Endothelial cell of umbilical vein (primary cell): Measurements from ENCODE around the gene HNRNPA2B1. TPM values are rescaled to one million over a fixed set of nuclear protein-coding genes. Genes with fewer than 3 reads are reported as not detected.

ENCODE experiments used
- BruUV-seq: library from RNA; stranded (reverse); fragments of 400-500 nt; replicated peaks from 2 replicates; lab custom pipeline; 2021; lab: Mats Ljungman, UMichigan
- CTCF ChIA-PET: fragments of 300-600, 350-600 bp; sonication (Branson Sonifier 250); formaldehyde crosslinking; loops from one replicate; lab custom pipeline; 2021; ENCODE audit warnings: antibody characterized with exemption, inconsistent platforms; lab: Charles Lee
- POLR2A ChIA-PET: fragments of 300-600, 350-600 bp; sonication (Branson Sonifier 250); formaldehyde crosslinking; loops from one replicate; lab custom pipeline; 2021; ENCODE audit warnings: antibody characterized with exemption, inconsistent platforms; lab: Charles Lee
- DNase-seq: peaks from one replicate; pipeline ENCODE4 v3.0.0-alpha.2; 2011; ENCODE audit warnings: low read depth, low spot score
- FAIRE-seq: peaks from 2 replicates; lab custom pipeline; 2011; peaks lifted over from hg19 to GRCh38; lab: Jason Lieb, UNC
- H2AFZ ChIP-seq: 2 replicates; pipeline ENCODE4 v1.6.0; 2012; ENCODE audit warnings: low read depth, low read length, control low read depth, inconsistent platforms
- H3K27ac ChIP-seq: 2 replicates; pipeline ENCODE4 v1.5.1; 2011; ENCODE audit warnings: low read depth, mild to moderate bottlenecking, control low read depth, low read length, moderate library complexity; ENCODE audit not compliant: insufficient read depth
- H3K27me3 ChIP-seq, 2 experiments: 2 replicates each; pipeline versions ENCODE4 v1.6.0 to v1.6.1; 2011; ENCODE audit warnings: low read length in 2 of 2, mixed read lengths in 1 of 2; ENCODE audit not compliant: control insufficient read depth in 2 of 2, insufficient read depth in 2 of 2
- H3K36me3 ChIP-seq, 2 experiments: 2 replicates in 1 of 2; 3 replicates in 1 of 2; pipeline ENCODE4 v1.5.1; 2011; ENCODE audit warnings: low read length in 2 of 2, mild to moderate bottlenecking in 1 of 2, moderate library complexity in 1 of 2; ENCODE audit not compliant: control insufficient read depth in 2 of 2, insufficient read depth in 2 of 2; ENCODE audit errors: extremely low read depth in 1 of 2
- H3K4me1 ChIP-seq: 3 replicates; pipeline ENCODE4 v1.5.1; 2011; ENCODE audit warnings: mild to moderate bottlenecking, low read length; ENCODE audit not compliant: control insufficient read depth, insufficient read depth; ENCODE audit errors: extremely low read depth
- H3K4me2 ChIP-seq: 2 replicates; pipeline ENCODE4 v1.6.1; 2011; ENCODE audit warnings: low read length, control low read depth, mixed read lengths; ENCODE audit not compliant: insufficient read depth
- H3K4me3 ChIP-seq, 3 experiments: fragments of 200-600 bp in 1 of 3; sonication (generic), shearing (Covaris generic) in 1 of 3; replicated peaks in 1 of 3; 2 replicates each; pipeline ENCODE4 v1.5.1; 2011 to 2016; ENCODE audit warnings: control low read depth in 3 of 3, low read length in 3 of 3, mild to moderate bottlenecking in 2 of 3, inconsistent platforms in 1 of 3, low read depth in 1 of 3, moderate library complexity in 1 of 3; ENCODE audit not compliant: insufficient read depth in 1 of 3
- H3K79me2 ChIP-seq: 2 replicates; pipeline ENCODE4 v1.6.0; 2012; ENCODE audit warnings: low read length, inconsistent platforms; ENCODE audit not compliant: control insufficient read depth, insufficient read depth
- H3K9ac ChIP-seq: replicated peaks from 2 replicates; pipeline ENCODE3; 2011; ENCODE audit warnings: low read length, control low read depth; ENCODE audit not compliant: insufficient read depth; ENCODE audit errors: extremely low read depth
- H3K9me1 ChIP-seq: replicated peaks from 3 replicates; pipeline ENCODE4 v1.6.0; 2011; ENCODE audit warnings: mild to moderate bottlenecking, low read length; ENCODE audit not compliant: control insufficient read depth, insufficient read depth; ENCODE audit errors: extremely low read depth
- H3K9me3 ChIP-seq: replicated peaks from 2 replicates; pipeline ENCODE4 v1.5.1; 2012; ENCODE audit warnings: low read length, inconsistent platforms; ENCODE audit not compliant: control insufficient read depth, insufficient read depth
- H4K20me1 ChIP-seq: replicated peaks from 2 replicates; pipeline ENCODE3; 2011; ENCODE audit warnings: mild to moderate bottlenecking, low read length; ENCODE audit not compliant: control insufficient read depth, insufficient read depth; ENCODE audit errors: extremely low read depth
- EZH2 ChIP-seq: IDR thresholded peaks from 2 replicates; pipeline ENCODE4 v1.6.1; 2012; ENCODE audit warnings: borderline replicate concordance, low read depth, mild to moderate bottlenecking, moderate library complexity, low read length, inconsistent platforms; ENCODE audit not compliant: severe bottlenecking
- FOS ChIP-seq: IDR thresholded peaks from 2 replicates; pipeline ENCODE4 v1.6.1; 2011; ENCODE audit warnings: mild to moderate bottlenecking, low read length, moderate library complexity, borderline replicate concordance; ENCODE audit not compliant: insufficient read depth
- GATA2 ChIP-seq: IDR thresholded peaks from 2 replicates; pipeline ENCODE4 v1.7.0; 2011; ENCODE audit warnings: low read depth, mild to moderate bottlenecking, moderate library complexity, mixed read lengths, low read length; ENCODE audit not compliant: insufficient read length, insufficient read depth
- JUN ChIP-seq: IDR thresholded peaks from 2 replicates; pipeline ENCODE4 v1.6.1; 2011; ENCODE audit warnings: borderline replicate concordance, low read depth; ENCODE audit not compliant: insufficient read length, insufficient read depth
- MYC ChIP-seq: IDR thresholded peaks from one replicate; pipeline ENCODE4 v1.6.1; 2011; ENCODE audit warnings: mild to moderate bottlenecking, low read depth, low read length
- POLR2A ChIP-seq: IDR thresholded peaks from 2 replicates; pipeline ENCODE4 v1.6.1; 2012; ENCODE audit warnings: low read depth, mild to moderate bottlenecking, control low read depth, low read length
- POLR2AphosphoS5 ChIP-seq: IDR thresholded peaks from 2 replicates; pipeline ENCODE4 v1.6.1; 2012; ENCODE audit warnings: low read depth, mild to moderate bottlenecking, control low read depth, low read length, moderate library complexity; ENCODE audit not compliant: insufficient read depth
- dilution Hi-C: fragments of 300-500 bp; cut with MboI; formaldehyde crosslinking; loops from one replicate; pipeline ENCODE4 v1.15.0; 2019; ENCODE audit warnings: low sequenced_read_pairs; ENCODE audit not compliant: extremely low pct_ligation_motif_present
- intact Hi-C: fragments of 100-400 bp; cut with micrococcal nuclease; formaldehyde crosslinking; loops from one replicate; pipeline ENCODE4 v1.10.0; 2022
- polyA plus RNA-seq, 4 experiments: library from polyadenylated mRNA; depleted of rRNA in 3 of 4; stranded (reverse) in 3 of 4; unstranded in 1 of 4; fragments of >200 nt; gene quantifications; 2 replicates each; pipeline versions ENCODE4 v1.2.1 to v1.2.3, GENCODE V29; 2011 to 2012; ENCODE audit warnings: missing spikeins in 1 of 4
- total RNA-seq: library from RNA; stranded (reverse); gene quantifications from 2 replicates; pipeline ENCODE4 v1.2.3, GENCODE V29; 2021
- TF ChIP-seq, protein P1 (sequence below): IDR thresholded peaks from 2 replicates; pipeline ENCODE4 v1.6.1; 2011; ENCODE audit not compliant: insufficient read depth, insufficient read length
- TF ChIP-seq, protein P2 (sequence below), 2 donors: IDR thresholded peaks; 1 replicate in 1 of 2; 2 replicates in 1 of 2; pipeline ENCODE4 v1.5.1; 2011; ENCODE audit warnings: low read length in 2 of 2, mild to moderate bottlenecking in 2 of 2, moderate library complexity in 2 of 2, control low read depth in 1 of 2, inconsistent platforms in 1 of 2, low read depth in 1 of 2; ENCODE audit not compliant: insufficient read depth in 1 of 2; ENCODE audit errors: extremely low read depth in 1 of 2

HNRNPA2B1 gene
- total and polyA plus RNA-seq, 2 donors (not counting 3 experiments of a cell fraction or from before 2014, with no cell fraction given), result 198 to 703 TPM

DNA sequence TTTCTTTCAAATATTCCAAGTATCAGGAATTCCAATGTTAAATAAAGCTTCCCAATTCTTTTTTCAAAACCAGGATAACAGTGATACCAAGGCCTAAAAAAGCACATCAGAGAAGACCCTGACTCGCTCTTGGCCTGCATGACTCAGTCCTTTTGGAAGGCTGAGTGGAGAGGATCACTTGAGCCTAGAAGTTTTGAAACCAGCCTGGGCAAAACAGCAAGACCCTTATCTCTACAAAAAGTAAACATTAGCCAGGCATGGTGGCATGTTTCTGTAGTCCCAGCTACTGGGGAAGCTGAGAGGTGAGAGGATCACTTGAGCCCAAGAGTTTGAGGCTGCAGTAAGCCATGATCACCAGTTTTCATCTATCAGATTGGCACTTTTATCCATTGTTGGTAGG is 29.9 kb downstream of the HNRNPA2B1 start:
- FAIRE-seq (no peak), DNase-seq (no peak)
- BruUV-seq, result no TSS peak
- ChIA-PET CTCF (interaction anchor here (1.0 to 1.6 kb wide), 5 partner anchors 9 to 78 kb away, joined by 3 to 7 read pairs (median 4); partner anchors contain the start of gene NFE2L3), POLR2A (no interaction called here)
- TF ChIP-seq EZH2, result no peak
- no peaks in the 10 kb centered on the region for H3K9me1 ChIP-seq
- H3K27me3 ChIP-seq, result no peaks in the 10 kb centered on the region
- H3K79me2 ChIP-seq, result peaks cover 16% of the 10 kb centered on the region
- no peak overlapping the region for H3K27ac ChIP-seq
- intact Hi-C loops, result no loop called here
- no peaks in the 10 kb centered on the region for H4K20me1 ChIP-seq
- no peak overlapping the region for H3K9ac ChIP-seq
- no peaks in the 10 kb centered on the region for H3K4me1 ChIP-seq
- no peak overlapping the region for H2AFZ ChIP-seq
- dilution Hi-C loops, result no loop called here
- H3K4me2 ChIP-seq, result no peak overlapping the region
- H3K36me3 ChIP-seq, result no peaks in the 10 kb centered on the region
- no peaks in the 10 kb centered on the region for H3K9me3 ChIP-seq
- no peak overlapping the region for H3K4me3 ChIP-seq

DNA sequence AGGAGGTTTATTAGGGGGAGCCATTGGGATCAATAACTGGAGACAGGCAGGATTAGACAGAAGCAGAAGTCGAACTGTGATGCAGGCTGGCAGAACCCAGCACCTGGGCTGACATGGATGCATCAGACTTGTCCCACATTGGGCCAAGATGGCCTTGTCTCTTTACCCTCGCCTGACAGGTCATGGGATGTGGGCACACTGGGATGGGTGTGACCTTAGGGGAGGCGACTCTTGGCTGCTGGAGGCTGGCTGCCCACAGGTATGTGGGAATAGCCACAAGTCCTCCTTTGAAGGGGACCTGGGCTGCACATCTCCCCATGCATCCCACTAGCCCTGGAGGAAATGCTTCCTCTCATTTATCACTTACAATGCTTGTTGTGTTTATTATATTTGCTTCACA is 31.3 kb downstream of the HNRNPA2B1 start:
- Histone ChIP-seq H3K4me3 (no peak overlapping the region), H2AFZ (no peak overlapping the region), H3K79me2 (peaks cover 16% of the 10 kb centered on the region), H4K20me1 (no peaks in the 10 kb centered on the region), H3K4me1 (no peaks in the 10 kb centered on the region), H3K27ac (no peak overlapping the region), H3K27me3 (no peaks in the 10 kb centered on the region), H3K9me1 (no peaks in the 10 kb centered on the region), H3K36me3 (no peaks in the 10 kb centered on the region), H3K4me2 (no peak overlapping the region), H3K9ac (no peak overlapping the region), H3K9me3 (no peaks in the 10 kb centered on the region)
- no TSS peak for BruUV-seq
- ChIA-PET POLR2A (no interaction called here), CTCF (interaction anchor here (1.5 kb wide), 2 partner anchors 17 to 77 kb away, joined by 3 to 4 read pairs; partner anchors contain the start of gene NFE2L3)
- FAIRE-seq (no peak), DNase-seq (no peak)
- dilution Hi-C loops, result no loop called here
- intact Hi-C loops, result no loop called here
- no peak for TF ChIP-seq JUN
- TF ChIP-seq FOS, result no peak
- no peak for TF ChIP-seq MYC
- TF ChIP-seq, protein P1, sequence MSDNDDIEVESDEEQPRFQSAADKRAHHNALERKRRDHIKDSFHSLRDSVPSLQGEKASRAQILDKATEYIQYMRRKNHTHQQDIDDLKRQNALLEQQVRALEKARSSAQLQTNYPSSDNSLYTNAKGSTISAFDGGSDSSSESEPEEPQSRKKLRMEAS, result no peak
- no peak for TF ChIP-seq POLR2AphosphoS5
- TF ChIP-seq, protein P2, sequence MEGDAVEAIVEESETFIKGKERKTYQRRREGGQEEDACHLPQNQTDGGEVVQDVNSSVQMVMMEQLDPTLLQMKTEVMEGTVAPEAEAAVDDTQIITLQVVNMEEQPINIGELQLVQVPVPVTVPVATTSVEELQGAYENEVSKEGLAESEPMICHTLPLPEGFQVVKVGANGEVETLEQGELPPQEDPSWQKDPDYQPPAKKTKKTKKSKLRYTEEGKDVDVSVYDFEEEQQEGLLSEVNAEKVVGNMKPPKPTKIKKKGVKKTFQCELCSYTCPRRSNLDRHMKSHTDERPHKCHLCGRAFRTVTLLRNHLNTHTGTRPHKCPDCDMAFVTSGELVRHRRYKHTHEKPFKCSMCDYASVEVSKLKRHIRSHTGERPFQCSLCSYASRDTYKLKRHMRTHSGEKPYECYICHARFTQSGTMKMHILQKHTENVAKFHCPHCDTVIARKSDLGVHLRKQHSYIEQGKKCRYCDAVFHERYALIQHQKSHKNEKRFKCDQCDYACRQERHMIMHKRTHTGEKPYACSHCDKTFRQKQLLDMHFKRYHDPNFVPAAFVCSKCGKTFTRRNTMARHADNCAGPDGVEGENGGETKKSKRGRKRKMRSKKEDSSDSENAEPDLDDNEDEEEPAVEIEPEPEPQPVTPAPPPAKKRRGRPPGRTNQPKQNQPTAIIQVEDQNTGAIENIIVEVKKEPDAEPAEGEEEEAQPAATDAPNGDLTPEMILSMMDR (IDR thresholded peaks at IDR 0.05; ENCODE audit: extremely low read depth in 1 of 2, insufficient read depth in 1 of 2, low read depth in 1 of 2, low read length in 2 of 2), result no peak
- no peak for TF ChIP-seq POLR2A
- TF ChIP-seq GATA2, result no peak
- TF ChIP-seq EZH2, result no peak
